ENCODE data around the gene TAOK2.

DNA sequence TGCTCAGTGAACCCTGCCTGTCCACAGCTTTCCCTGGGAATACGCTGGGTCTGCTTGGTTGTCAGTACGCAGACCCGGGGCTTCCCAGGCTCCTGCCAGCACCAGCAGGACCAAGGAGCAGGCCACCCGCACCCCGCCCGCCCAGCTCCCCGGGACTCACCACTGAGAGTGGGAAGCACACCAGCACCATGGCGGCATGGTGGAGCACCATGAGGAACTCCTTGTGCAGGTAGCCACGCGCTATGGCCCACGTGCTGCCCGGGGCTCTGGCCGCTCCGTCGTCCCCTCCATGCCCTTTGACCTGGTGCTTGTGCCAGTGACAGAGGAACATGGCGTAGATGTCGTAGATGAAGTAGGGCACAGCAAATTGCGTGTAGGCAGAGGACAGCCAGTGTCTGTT is 52.8 kb downstream of the TAOK2 start:
- TF ChIP-seq POLR2A (IDR thresholded peaks at IDR 0.05): no peak
- TF ChIP-seq, protein P1, sequence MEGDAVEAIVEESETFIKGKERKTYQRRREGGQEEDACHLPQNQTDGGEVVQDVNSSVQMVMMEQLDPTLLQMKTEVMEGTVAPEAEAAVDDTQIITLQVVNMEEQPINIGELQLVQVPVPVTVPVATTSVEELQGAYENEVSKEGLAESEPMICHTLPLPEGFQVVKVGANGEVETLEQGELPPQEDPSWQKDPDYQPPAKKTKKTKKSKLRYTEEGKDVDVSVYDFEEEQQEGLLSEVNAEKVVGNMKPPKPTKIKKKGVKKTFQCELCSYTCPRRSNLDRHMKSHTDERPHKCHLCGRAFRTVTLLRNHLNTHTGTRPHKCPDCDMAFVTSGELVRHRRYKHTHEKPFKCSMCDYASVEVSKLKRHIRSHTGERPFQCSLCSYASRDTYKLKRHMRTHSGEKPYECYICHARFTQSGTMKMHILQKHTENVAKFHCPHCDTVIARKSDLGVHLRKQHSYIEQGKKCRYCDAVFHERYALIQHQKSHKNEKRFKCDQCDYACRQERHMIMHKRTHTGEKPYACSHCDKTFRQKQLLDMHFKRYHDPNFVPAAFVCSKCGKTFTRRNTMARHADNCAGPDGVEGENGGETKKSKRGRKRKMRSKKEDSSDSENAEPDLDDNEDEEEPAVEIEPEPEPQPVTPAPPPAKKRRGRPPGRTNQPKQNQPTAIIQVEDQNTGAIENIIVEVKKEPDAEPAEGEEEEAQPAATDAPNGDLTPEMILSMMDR (IDR thresholded peaks at IDR 0.05 in 4 of 5, conservative IDR thresholded peaks at IDR 0.05 in 1 of 5): no peak

Data from gastrocnemius medialis (tissue), 4 donors.